ENCODE results near the gene CTTNBP2. TPM values are rescaled to one million over a fixed set of nuclear protein-coding genes. Genes with fewer than 3 reads are reported as not detected.

The CTTNBP2 gene
- total and polyA plus RNA-seq, 2 of the 4 experiments (the other 2 are of a cell fraction) = 6.6 to 11.3 TPM

GRCh38 chr7:117819558-117819957, 53.7 kb downstream of the CTTNBP2 start:
- no CpG with 5 or more reads among the region's 2 CpGs for WGBS, 2 experiments (ENCODE audit: extremely low coverage in 2 of 2, insufficient read length in 1 of 2)

More at GRCh38 chr7:117819558-117819957, 53.7 kb downstream of the CTTNBP2 start:
- peak overlapping the region in 1 of 2 experiments; percentile 34; a peak in 1 of 4 replicates for H4K8ac ChIP-seq (ENCODE audit: low read depth in 2 of 2, low read length in 2 of 2)
- intact Hi-C loops (cut with micrococcal nuclease) (no loop called here), dilution Hi-C loops (cut with HindIII; ENCODE audit: low sequenced_read_pairs, unreplicated experiment) (no loop called here), in situ Hi-C loops (cut with MboI; ENCODE audit: low sequenced_read_pairs) (no loop called here)
- H3K79me1 ChIP-seq (ENCODE audit: low read depth in 1 of 2, low read length in 2 of 2) = peaks cover 0 to 8% of the 10 kb centered on the region in 2 experiments; a peak in 2 of 4 replicates
- H2BK15ac ChIP-seq (ENCODE audit: low read depth, low read length) = no peak overlapping the region
- DNase-seq = no peak
- no peak for ATAC-seq (ENCODE audit: low read depth)
- no peak overlapping the region for H3K4me2 ChIP-seq (ENCODE audit: low read depth, low read length)
- H3K36me3 ChIP-seq (ENCODE audit: control insufficient read depth, insufficient read depth, low read length) = no peaks in the 10 kb centered on the region
- no peaks in the 10 kb centered on the region for H3K9me3 ChIP-seq (ENCODE audit: control insufficient read depth, insufficient read depth, low read length)
- no peak overlapping the region for H2AFZ ChIP-seq (replicated peaks; ENCODE audit: low read length, poor library complexity)
- CTCF ChIA-PET = no interaction called here
- 0 out of 2 replicates have a peak, but pooled peaks cover 5% of the 10 kb centered on the region for H3K9me1 ChIP-seq (ENCODE audit: insufficient read depth, low read length)
- H3K9ac ChIP-seq (ENCODE audit: low read depth, low read length) = no peak overlapping the region
- H4K5ac ChIP-seq (ENCODE audit: low read depth, low read length) = no peak overlapping the region
- H3K4ac ChIP-seq (ENCODE audit: low read depth, low read length) = no peak overlapping the region
- H2AK5ac ChIP-seq (ENCODE audit: low read depth, low read length) = no peak overlapping the region
- no peak overlapping the region for H3K14ac ChIP-seq (replicated peaks; ENCODE audit: low read depth, low read length)
- H2BK5ac ChIP-seq (ENCODE audit: low read depth, low read length, poor library complexity, severe bottlenecking) = no peak overlapping the region
- no peak overlapping the region for H3K56ac ChIP-seq (ENCODE audit: extremely low read depth, insufficient read depth, low read length)
- H2BK120ac ChIP-seq (ENCODE audit: low read depth, low read length) = no peak overlapping the region
- no peaks in the 10 kb centered on the region for H4K20me1 ChIP-seq (ENCODE audit: insufficient read depth, low read length)
- no peak overlapping the region for H3K18ac ChIP-seq (ENCODE audit: low read depth, low read length)
- no TSS peak for BruUV-seq (replicated peaks)
- no peak overlapping the region for H3K27ac ChIP-seq (ENCODE audit: insufficient read depth, low read length)
- H3K23ac ChIP-seq (ENCODE audit: low read depth, low read length) = no peak overlapping the region
- POLR2A ChIA-PET (ENCODE audit: unreplicated experiment) = no interaction called here
- no peak overlapping the region for H3K4me3 ChIP-seq (ENCODE audit: insufficient read depth, low read depth, low read length)
- no peak overlapping the region for H2BK20ac ChIP-seq (ENCODE audit: low read depth, low read length)
- no peaks in the 10 kb centered on the region for H3K27me3 ChIP-seq (ENCODE audit: control insufficient read depth, insufficient read depth, low read length)
- H4K91ac ChIP-seq (ENCODE audit: insufficient read depth, low read depth, low read length) = no peak overlapping the region
- no peak overlapping the region for H2AK9ac ChIP-seq (replicated peaks; ENCODE audit: low read depth, low read length, poor library complexity)
- H3K4me1 ChIP-seq (ENCODE audit: control insufficient read depth, insufficient read depth, low read length) = peaks cover 8% of the 10 kb centered on the region
- TF ChIP-seq, protein P1, sequence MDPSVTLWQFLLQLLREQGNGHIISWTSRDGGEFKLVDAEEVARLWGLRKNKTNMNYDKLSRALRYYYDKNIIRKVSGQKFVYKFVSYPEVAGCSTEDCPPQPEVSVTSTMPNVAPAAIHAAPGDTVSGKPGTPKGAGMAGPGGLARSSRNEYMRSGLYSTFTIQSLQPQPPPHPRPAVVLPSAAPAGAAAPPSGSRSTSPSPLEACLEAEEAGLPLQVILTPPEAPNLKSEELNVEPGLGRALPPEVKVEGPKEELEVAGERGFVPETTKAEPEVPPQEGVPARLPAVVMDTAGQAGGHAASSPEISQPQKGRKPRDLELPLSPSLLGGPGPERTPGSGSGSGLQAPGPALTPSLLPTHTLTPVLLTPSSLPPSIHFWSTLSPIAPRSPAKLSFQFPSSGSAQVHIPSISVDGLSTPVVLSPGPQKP (IDR thresholded peaks at IDR 0.05; ENCODE audit: borderline replicate concordance, low read depth, low read length) = no peak
- TF ChIP-seq USF2 (IDR thresholded peaks at IDR 0.05; ENCODE audit: low read depth, low read length) (no peak), CEBPB (IDR thresholded peaks at IDR 0.05; ENCODE audit: low read depth, low read length) (no peak), BHLHE40 (IDR thresholded peaks at IDR 0.05; ENCODE audit: low read depth, low read length) (no peak), POLR2A (IDR thresholded peaks at IDR 0.05; ENCODE audit: low read depth, low read length) (no peak), SMC3 (IDR thresholded peaks at IDR 0.05; ENCODE audit: low read depth, low read length) (no peak), MAFK (IDR thresholded peaks at IDR 0.05; ENCODE audit: low read depth, low read length) (no peak), FOS (IDR thresholded peaks at IDR 0.05; ENCODE audit: low read depth, low read length) (no peak), MAZ (IDR thresholded peaks at IDR 0.05; ENCODE audit: borderline replicate concordance, low read depth, low read length) (no peak)
- TF ChIP-seq, protein P2, sequence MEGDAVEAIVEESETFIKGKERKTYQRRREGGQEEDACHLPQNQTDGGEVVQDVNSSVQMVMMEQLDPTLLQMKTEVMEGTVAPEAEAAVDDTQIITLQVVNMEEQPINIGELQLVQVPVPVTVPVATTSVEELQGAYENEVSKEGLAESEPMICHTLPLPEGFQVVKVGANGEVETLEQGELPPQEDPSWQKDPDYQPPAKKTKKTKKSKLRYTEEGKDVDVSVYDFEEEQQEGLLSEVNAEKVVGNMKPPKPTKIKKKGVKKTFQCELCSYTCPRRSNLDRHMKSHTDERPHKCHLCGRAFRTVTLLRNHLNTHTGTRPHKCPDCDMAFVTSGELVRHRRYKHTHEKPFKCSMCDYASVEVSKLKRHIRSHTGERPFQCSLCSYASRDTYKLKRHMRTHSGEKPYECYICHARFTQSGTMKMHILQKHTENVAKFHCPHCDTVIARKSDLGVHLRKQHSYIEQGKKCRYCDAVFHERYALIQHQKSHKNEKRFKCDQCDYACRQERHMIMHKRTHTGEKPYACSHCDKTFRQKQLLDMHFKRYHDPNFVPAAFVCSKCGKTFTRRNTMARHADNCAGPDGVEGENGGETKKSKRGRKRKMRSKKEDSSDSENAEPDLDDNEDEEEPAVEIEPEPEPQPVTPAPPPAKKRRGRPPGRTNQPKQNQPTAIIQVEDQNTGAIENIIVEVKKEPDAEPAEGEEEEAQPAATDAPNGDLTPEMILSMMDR (conservative IDR thresholded peaks at IDR 0.05; ENCODE audit: low read depth, low read length) = no peak
